ENCODE data around the gene SLC22A7. TPM values are rescaled to one million over a fixed set of nuclear protein-coding genes. Genes with fewer than 3 reads are reported as not detected.

The SLC22A7 gene
- total RNA-seq, 2 donors from 2014 or later = not detected

GRCh38 chr6:43258180-43258579 lies 39.9 kb upstream of the SLC22A7 start:
- intact Hi-C loops (cut with DNase I) = loop anchor here (10.0 kb wide), 2 partner anchors 77 to 247 kb away; no protein-coding TSS in a partner anchor
- Histone ChIP-seq H3K9me3 (no peaks in the 10 kb centered on the region), H3K36me3 (replicated peaks in 1 of 2; ENCODE audit: insufficient read depth in 1 of 2, low read depth in 2 of 2) (no peaks in the 10 kb centered on the region), H3K27ac (no peak overlapping the region), H3K4me3 (no peak overlapping the region), H3K27me3 (no peaks in the 10 kb centered on the region), H3K4me1 (no peaks in the 10 kb centered on the region)
- ATAC-seq (no peak), DNase-seq (no peak)
- WGBS, 2 donors = 41 to 62% methylated on average over 4 of the region's 4 CpGs
- TF ChIP-seq CTCF (IDR thresholded peaks at IDR 0.05) = no peak
- TF ChIP-seq POLR2A (IDR thresholded peaks at IDR 0.05) = no peak

DNA sequence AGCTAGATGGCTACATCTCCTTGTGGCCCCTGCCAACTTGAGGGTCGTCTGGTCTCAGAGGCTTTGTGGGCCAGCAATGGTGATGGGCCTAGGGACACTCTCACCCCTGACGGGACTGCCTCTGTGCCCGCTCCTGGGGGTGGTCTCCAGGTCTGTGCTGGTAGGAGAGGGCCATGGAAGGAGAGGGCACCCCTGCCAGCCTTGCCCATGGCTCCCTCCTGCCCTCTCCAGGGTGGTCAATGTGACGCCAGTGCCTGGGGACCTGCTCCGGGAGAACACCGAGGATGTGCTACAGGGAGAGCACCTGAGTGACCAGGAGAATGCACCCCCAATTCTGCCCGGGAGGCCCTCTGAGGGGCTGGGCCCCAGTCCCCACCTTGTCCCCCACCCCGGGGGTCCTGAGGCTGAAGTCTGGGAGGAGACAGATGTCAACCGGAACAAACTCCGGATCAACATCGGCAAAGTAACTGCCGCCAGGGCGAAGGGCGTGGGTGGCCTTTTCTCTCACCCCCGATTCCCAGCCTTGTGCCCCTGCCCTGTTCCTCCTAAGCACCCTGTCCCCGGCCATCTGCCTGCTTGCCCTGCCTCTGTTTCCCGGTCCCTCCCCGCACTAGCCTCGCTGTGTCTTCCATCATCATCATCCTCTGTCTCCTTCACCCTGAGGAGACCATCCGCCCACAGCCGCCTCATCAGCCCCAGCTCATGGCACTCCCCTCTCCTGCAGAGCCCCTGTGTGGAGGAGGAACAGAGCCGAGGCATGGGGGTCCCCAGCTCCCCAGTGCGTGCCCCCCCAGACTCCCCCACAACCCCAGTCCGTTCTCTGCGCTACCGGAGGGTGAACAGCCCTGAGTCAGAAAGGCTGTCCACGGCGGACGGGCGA lies 39.0 kb upstream of the SLC22A7 start:
- no peaks in the 10 kb centered on the region for H3K4me1 ChIP-seq
- no peaks in the 10 kb centered on the region for H3K27me3 ChIP-seq
- H3K27ac ChIP-seq = no peak overlapping the region
- no peaks in the 10 kb centered on the region for H3K36me3 ChIP-seq (replicated peaks in 1 of 2; ENCODE audit: insufficient read depth in 1 of 2, low read depth in 2 of 2)
- TF ChIP-seq POLR2A (IDR thresholded peaks at IDR 0.05) (no peak), CTCF (IDR thresholded peaks at IDR 0.05) (no peak)
- ATAC-seq (no peak), DNase-seq (no peak)
- H3K9me3 ChIP-seq = no peaks in the 10 kb centered on the region
- no peak overlapping the region for H3K4me3 ChIP-seq
- intact Hi-C loops (cut with DNase I) = loop anchor here (10.0 kb wide), 2 partner anchors 76 to 246 kb away; no protein-coding TSS in a partner anchor
- WGBS, 2 donors = 79 to 85% methylated on average over 25 to 30 of the region's 30 CpGs

- Histone ChIP-seq H3K27ac (no peak overlapping the region), H3K4me3 (no peak overlapping the region), H3K4me1 (no peaks in the 10 kb centered on the region), H3K36me3 (replicated peaks in 1 of 2; ENCODE audit: insufficient read depth in 1 of 2, low read depth in 2 of 2) (no peaks in the 10 kb centered on the region), H3K9me3 (no peaks in the 10 kb centered on the region), H3K27me3 (no peaks in the 10 kb centered on the region)
- DNase-seq (no peak), ATAC-seq (no peak)
- intact Hi-C loops (cut with DNase I) = no loop called here
- 74 to 85% methylated on average over 4 of the region's 4 CpGs for WGBS, 2 donors
- TF ChIP-seq POLR2A (IDR thresholded peaks at IDR 0.05) (no peak), CTCF (IDR thresholded peaks at IDR 0.05) (no peak)
Measured at GRCh38 chr6:43260791-43261190, 37.3 kb upstream of the SLC22A7 start.

- no peak for DNase-seq
- TF ChIP-seq POLR2A (IDR thresholded peaks at IDR 0.05) (no peak), CTCF (IDR thresholded peaks at IDR 0.05) (no peak)
- intact Hi-C loops (cut with DNase I) = no loop called here
Measured at GRCh38 chr6:43261198-43261597, 36.9 kb upstream of the SLC22A7 start.

More at GRCh38 chr6:43261198-43261597, 36.9 kb upstream of the SLC22A7 start:
- Histone ChIP-seq H3K9me3 (no peaks in the 10 kb centered on the region), H3K4me1 (no peaks in the 10 kb centered on the region), H3K27ac (no peak overlapping the region), H3K4me3 (no peak overlapping the region), H3K27me3 (no peaks in the 10 kb centered on the region), H3K36me3 (replicated peaks in 1 of 2; ENCODE audit: insufficient read depth in 1 of 2, low read depth in 2 of 2) (no peaks in the 10 kb centered on the region)
- WGBS, 2 donors = 66 to 70% methylated on average over 5 of the region's 5 CpGs
- ATAC-seq = no peak
